H9 (cell line): ENCODE measurements around the gene WFIKKN1. TPM values are rescaled to one million over a fixed set of nuclear protein-coding genes. Genes with fewer than 3 reads are reported as not detected.

Experiments
- DNase-seq: peaks from one replicate; pipeline ENCODE4 v3.0.0-alpha.2; 2017
- H2AFZ ChIP-seq: one replicate; pipeline ENCODE4 v1.6.1; 2013; ENCODE audit warnings: mild to moderate bottlenecking, low read length, control low read depth, moderate library complexity
- H2AK5ac ChIP-seq: 2 replicates; pipeline ENCODE4 v1.6.1; 2013; ENCODE audit warnings: low read length, control low read depth, mixed read lengths; ENCODE audit not compliant: insufficient read length
- H2BK120ac ChIP-seq: one replicate; pipeline ENCODE4 v1.6.1; 2013; ENCODE audit warnings: low read depth, mild to moderate bottlenecking, low read length, control low read depth, inconsistent platforms; ENCODE audit not compliant: poor library complexity, severe bottlenecking
- H2BK12ac ChIP-seq: 2 replicates; pipeline ENCODE4 v1.6.1; 2013; ENCODE audit warnings: low read length, control low read depth, mixed read lengths, low read depth; ENCODE audit not compliant: insufficient read length
- H2BK15ac ChIP-seq: 2 replicates; pipeline ENCODE4 v1.6.1; 2013; ENCODE audit warnings: low read depth, low read length, control low read depth
- H2BK20ac ChIP-seq: one replicate; pipeline ENCODE4 v1.6.1; 2013; ENCODE audit warnings: low read depth, mild to moderate bottlenecking, low read length, control low read depth, inconsistent platforms; ENCODE audit not compliant: poor library complexity, severe bottlenecking
- H2BK5ac ChIP-seq: 2 replicates; pipeline ENCODE4 v1.6.1; 2013; ENCODE audit warnings: low read length, control low read depth, mixed read lengths; ENCODE audit not compliant: insufficient read length
- H3K14ac ChIP-seq: 2 replicates; pipeline ENCODE4 v1.6.1; 2013; ENCODE audit warnings: low read length, control low read depth; ENCODE audit not compliant: insufficient read depth
- H3K18ac ChIP-seq: 2 replicates; pipeline ENCODE4 v1.6.1; 2013; ENCODE audit warnings: low read depth, mild to moderate bottlenecking, mixed read lengths, low read length, control low read depth; ENCODE audit not compliant: insufficient read length
- H3K23ac ChIP-seq: 2 replicates; pipeline ENCODE4 v1.6.1; 2013; ENCODE audit warnings: low read length, control low read depth, mixed read lengths, low read depth; ENCODE audit not compliant: insufficient read length
- H3K23me2 ChIP-seq: 2 replicates; pipeline ENCODE4 v1.6.1; 2013; ENCODE audit warnings: low read depth, mild to moderate bottlenecking, mixed read lengths, low read length, control low read depth; ENCODE audit not compliant: insufficient read length, poor library complexity, severe bottlenecking
- H3K27ac ChIP-seq: 2 replicates; pipeline ENCODE4 v1.5.1; 2013; ENCODE audit warnings: low read length, control low read depth, mixed read lengths, low read depth; ENCODE audit not compliant: insufficient read length
- H3K27me3 ChIP-seq: 2 replicates; pipeline ENCODE4 v1.6.1; 2013; ENCODE audit warnings: low read length, control low read depth, inconsistent platforms; ENCODE audit not compliant: insufficient read depth
- H3K4ac ChIP-seq: 2 replicates; pipeline ENCODE4 v1.6.1; 2013; ENCODE audit warnings: low read depth, mild to moderate bottlenecking, control low read depth, inconsistent platforms, low read length, moderate library complexity
- H3K4me1 ChIP-seq: 2 replicates; pipeline ENCODE4 v1.6.1; 2013; ENCODE audit warnings: low read length, control low read depth, inconsistent platforms; ENCODE audit not compliant: insufficient read depth
- H3K4me2 ChIP-seq: 2 replicates; pipeline ENCODE4 v1.6.1; 2013; ENCODE audit warnings: low read length, control low read depth, mixed read lengths; ENCODE audit not compliant: insufficient read length, insufficient read depth
- H3K56ac ChIP-seq: 2 replicates; pipeline ENCODE4 v1.6.1; 2013; ENCODE audit warnings: low read depth, mild to moderate bottlenecking, mixed read lengths, low read length, control low read depth; ENCODE audit not compliant: insufficient read length
- H3K79me1 ChIP-seq: 2 replicates; pipeline ENCODE4 v1.6.1; 2013; ENCODE audit warnings: low read depth, mild to moderate bottlenecking, moderate library complexity, low read length, control low read depth, inconsistent platforms; ENCODE audit not compliant: insufficient read depth, poor library complexity, severe bottlenecking
- H3K79me2 ChIP-seq: 2 replicates; pipeline ENCODE4 v1.6.1; 2013; ENCODE audit warnings: low read length, control low read depth, inconsistent platforms; ENCODE audit not compliant: insufficient read depth
- H3K9ac ChIP-seq: 2 replicates; pipeline ENCODE4 v1.6.1; 2013; ENCODE audit warnings: low read length, control low read depth, mixed read lengths; ENCODE audit not compliant: insufficient read length; ENCODE audit errors: extremely low read depth
- H3K9me3 ChIP-seq: one replicate; pipeline ENCODE4 v1.6.1; 2013; ENCODE audit warnings: low read depth, low read length, inconsistent platforms; ENCODE audit not compliant: control insufficient read depth
- H3T11ph ChIP-seq: one replicate; pipeline ENCODE4 v1.6.1; 2013; ENCODE audit warnings: mild to moderate bottlenecking, low read length, control low read depth, inconsistent platforms
- H4K20me1 ChIP-seq: one replicate; pipeline ENCODE4 v1.6.1; 2013; ENCODE audit not compliant: control insufficient read depth, insufficient read length, insufficient read depth
- H4K5ac ChIP-seq: 2 replicates; pipeline ENCODE4 v1.6.1; 2013; ENCODE audit warnings: low read depth, mild to moderate bottlenecking, mixed read lengths, low read length, control low read depth; ENCODE audit not compliant: insufficient read length
- H4K8ac ChIP-seq: replicated peaks from 2 replicates; pipeline ENCODE4 v1.6.1; 2013; ENCODE audit warnings: low read length, control low read depth, mixed read lengths, low read depth; ENCODE audit not compliant: insufficient read length
- H4K91ac ChIP-seq: 2 replicates; pipeline ENCODE4 v1.6.1; 2013; ENCODE audit warnings: low read depth, mild to moderate bottlenecking, moderate library complexity, mixed read lengths, low read length, control low read depth; ENCODE audit not compliant: insufficient read length
- H3K27ac Mint-ChIP-seq, 3 experiments: 2 replicates in 2 of 3; 3 replicates in 1 of 3; pipeline ENCODE4 v1.8.0; 2020 to 2021; ENCODE audit warnings: mixed read lengths in 3 of 3, mild to moderate bottlenecking in 1 of 3, moderate library complexity in 1 of 3
- H3K27me3 Mint-ChIP-seq: 2 replicates; pipeline ENCODE4 v1.8.0; 2021; ENCODE audit warnings: low read depth, mild to moderate bottlenecking, moderate library complexity, mixed read lengths
- H3K36me3 Mint-ChIP-seq, 3 experiments: 2 replicates in 2 of 3; 3 replicates in 1 of 3; pipeline ENCODE4 v1.8.0; 2020 to 2021; ENCODE audit warnings: low read depth in 3 of 3, mixed read lengths in 3 of 3; ENCODE audit not compliant: insufficient read depth in 1 of 3
- H3K4me1 Mint-ChIP-seq, 2 experiments: 2 replicates each; pipeline ENCODE4 v1.8.0; 2020; ENCODE audit warnings: mixed read lengths in 2 of 2
- H3K4me3 Mint-ChIP-seq, 2 experiments: 2 replicates in 1 of 2; 3 replicates in 1 of 2; pipeline ENCODE4 v1.8.0; 2020 to 2021; ENCODE audit warnings: mild to moderate bottlenecking in 2 of 2, mixed read lengths in 2 of 2, moderate library complexity in 1 of 2
- H3K9me3 Mint-ChIP-seq, 2 experiments: 2 replicates in 1 of 2; 3 replicates in 1 of 2; pipeline ENCODE4 v1.8.0; 2020; ENCODE audit warnings: mild to moderate bottlenecking in 2 of 2, mixed read lengths in 2 of 2, moderate library complexity in 1 of 2
- CTCF ChIP-seq: fragments of 200-600 bp; sonication (generic); conservative IDR thresholded peaks from 3 replicates; pipeline ENCODE4 v1.8.0; 2021; ENCODE audit warnings: antibody characterized with exemption, mild to moderate bottlenecking
- WGBS: extraction: QIAGEN DNeasy Blood & Tissue Kit; methylation state at CpG from one replicate; pipeline ENCODE4 v1.1.7; 2013; ENCODE audit warnings: missing lambda C conversion rate, low lambda C conversion rate, mixed read lengths; ENCODE audit not compliant: insufficient read length; ENCODE audit errors: extremely low coverage; 5-methylcytosine and 5-hydroxymethylcytosine counted together
- total RNA-seq: library from RNA; stranded (reverse); gene quantifications from 2 replicates; pipeline ENCODE4 v1.2.1, GENCODE V29; 2021

The WFIKKN1 gene
- total RNA-seq, 1 experiment from 2014 or later, result 8.3 TPM

GRCh38 chr16:628321-629061 lies 2.3 kb upstream of the WFIKKN1 start:
- Histone ChIP-seq H2BK120ac (no peak overlapping the region), H3K4ac (no peak overlapping the region), H3K4me1 (no peaks in the 10 kb centered on the region; the same call in 1 of the 2 replicates), H2BK15ac (no peak overlapping the region), H2AK5ac (no peak overlapping the region), H4K8ac (no peak overlapping the region), H2BK5ac (no peak overlapping the region), H3K23me2 (peaks cover 8% of the 10 kb centered on the region), H3K4me2 (no peak overlapping the region), H3K18ac (no peak overlapping the region), H4K5ac (no peak overlapping the region), H3K23ac (no peak overlapping the region), H3K27ac (no peak overlapping the region), H3K79me1 (no peaks in the 10 kb centered on the region), H3K79me2 (no peaks in the 10 kb centered on the region), H2BK20ac (no peak overlapping the region), H4K91ac (no peak overlapping the region), H2AFZ (no peak overlapping the region), H3K27me3 (no peaks in the 10 kb centered on the region), H3K14ac (no peak overlapping the region), H3T11ph (no peak overlapping the region), H3K56ac (no peak overlapping the region), H2BK12ac (no peak overlapping the region), H4K20me1 (no peaks in the 10 kb centered on the region), H3K9ac (no peak overlapping the region), H3K9me3 (no peaks in the 10 kb centered on the region)
- no peaks in the 10 kb centered on the region for H3K27me3 Mint-ChIP-seq
- no CpG with 5 or more reads among the region's 33 CpGs for WGBS
- peak overlapping the region in 1 of 3 experiments; percentile 57; a peak in 1 of 7 replicates for H3K27ac Mint-ChIP-seq
- H3K36me3 Mint-ChIP-seq, result peaks cover 0 to 10% (median 0%) of the 10 kb centered on the region in 3 experiments; a peak in 3 of 7 replicates
- TF ChIP-seq CTCF, result no peak
- peaks cover 6 to 39% of the 10 kb centered on the region in 2 experiments; a peak in 3 of 4 replicates for H3K4me1 Mint-ChIP-seq
- H3K4me3 Mint-ChIP-seq, result no peak overlapping the region
- no peaks in the 10 kb centered on the region for H3K9me3 Mint-ChIP-seq
- peak; percentile 29 for DNase-seq
